Mesenchymal stem cell (in vitro differentiated cells and primary cell): ENCODE data around the gene MLLT11. TPM values are rescaled to one million over a fixed set of nuclear protein-coding genes. Genes with fewer than 3 reads are reported as not detected.

Source experiments
- DNase-seq: peaks from one replicate; pipeline ENCODE4 v3.0.0-alpha.2; 2013
- H2AFZ ChIP-seq: one replicate; pipeline ENCODE4 v1.6.1; 2013; ENCODE audit warnings: low read depth, mild to moderate bottlenecking, control low read depth, inconsistent platforms, low read length, moderate library complexity
- H2AK5ac ChIP-seq: 2 replicates; pipeline ENCODE4 v1.6.1; 2013; ENCODE audit warnings: low read length, moderate library complexity, mild to moderate bottlenecking, inconsistent platforms; ENCODE audit not compliant: severe bottlenecking
- H2BK120ac ChIP-seq: one replicate; pipeline ENCODE4 v1.6.1; 2013; ENCODE audit warnings: low read depth, mild to moderate bottlenecking, inconsistent platforms, low read length, moderate library complexity
- H2BK12ac ChIP-seq, 2 experiments: one replicate each; pipeline ENCODE4 v1.6.1; 2013; ENCODE audit warnings: inconsistent platforms in 2 of 2, low read length in 2 of 2, mild to moderate bottlenecking in 2 of 2, moderate library complexity in 2 of 2, control low read depth in 1 of 2
- H2BK15ac ChIP-seq: one replicate; pipeline ENCODE4 v1.6.1; 2013; ENCODE audit warnings: mild to moderate bottlenecking, low read depth, inconsistent platforms; ENCODE audit not compliant: poor library complexity, severe bottlenecking
- H2BK5ac ChIP-seq: 2 replicates; pipeline ENCODE4 v1.6.1; 2013; ENCODE audit warnings: low read depth, mild to moderate bottlenecking, low read length, control low read depth, inconsistent platforms; ENCODE audit not compliant: poor library complexity, severe bottlenecking
- H3K14ac ChIP-seq, 2 experiments: one replicate each; pipeline ENCODE4 v1.6.1; 2013; ENCODE audit warnings: inconsistent platforms in 2 of 2, low read length in 2 of 2, control low read depth in 1 of 2, mild to moderate bottlenecking in 1 of 2, moderate library complexity in 1 of 2
- H3K18ac ChIP-seq, 2 experiments: one replicate each; pipeline ENCODE4 v1.6.1; 2013; ENCODE audit warnings: inconsistent platforms in 2 of 2, low read length in 2 of 2, control low read depth in 1 of 2, low read depth in 1 of 2, mild to moderate bottlenecking in 1 of 2
- H3K23ac ChIP-seq, 2 experiments: one replicate each; pipeline ENCODE4 v1.6.1; 2013; ENCODE audit warnings: inconsistent platforms in 2 of 2, low read length in 2 of 2, mild to moderate bottlenecking in 2 of 2, moderate library complexity in 2 of 2, control low read depth in 1 of 2
- H3K27ac ChIP-seq: 2 replicates; pipeline ENCODE4 v1.5.1; 2013; ENCODE audit warnings: mild to moderate bottlenecking, moderate library complexity, low read length, control low read depth, inconsistent platforms; ENCODE audit not compliant: poor library complexity, severe bottlenecking
- H3K27me3 ChIP-seq, 2 experiments: 2 replicates each; pipeline versions ENCODE4 v1.6.1 to v1.7.0; 2013; ENCODE audit warnings: low read length in 2 of 2, mild to moderate bottlenecking in 2 of 2, moderate library complexity in 2 of 2, control low read depth in 1 of 2, inconsistent platforms in 1 of 2; ENCODE audit not compliant: control insufficient read depth in 1 of 2, insufficient read depth in 1 of 2
- H3K36me3 ChIP-seq, 2 experiments: 2 replicates each; pipeline versions ENCODE4 v1.6.1 to v1.7.0; 2013; ENCODE audit warnings: low read length in 2 of 2, control low read depth in 1 of 2, inconsistent platforms in 1 of 2, low read depth in 1 of 2, mild to moderate bottlenecking in 1 of 2; ENCODE audit not compliant: insufficient read depth in 2 of 2, control insufficient read depth in 1 of 2
- H3K4ac ChIP-seq, 2 experiments: one replicate each; pipeline ENCODE4 v1.6.1; 2013; ENCODE audit warnings: inconsistent platforms in 2 of 2, low read length in 2 of 2, mild to moderate bottlenecking in 2 of 2, moderate library complexity in 2 of 2, control low read depth in 1 of 2, low read depth in 1 of 2
- H3K4me1 ChIP-seq: 2 replicates; pipeline ENCODE4 v1.6.1; 2013; ENCODE audit warnings: low read depth, low read length, control low read depth; ENCODE audit not compliant: control insufficient read depth, insufficient read depth
- H3K4me2 ChIP-seq: 2 replicates; pipeline ENCODE4 v1.6.1; 2013; ENCODE audit warnings: low read length, mild to moderate bottlenecking, inconsistent platforms; ENCODE audit not compliant: poor library complexity, severe bottlenecking
- H3K4me3 ChIP-seq, 2 experiments: 2 replicates each; pipeline versions ENCODE4 v1.5.1 to v1.7.0; 2013; ENCODE audit warnings: low read length in 2 of 2, mild to moderate bottlenecking in 2 of 2, control low read depth in 1 of 2, low read depth in 1 of 2; ENCODE audit not compliant: insufficient read depth in 1 of 2
- H3K79me1 ChIP-seq: replicated peaks from 2 replicates; pipeline ENCODE4 v1.6.1; 2013; ENCODE audit warnings: mild to moderate bottlenecking, control low read depth, low read length, inconsistent platforms; ENCODE audit not compliant: poor library complexity, severe bottlenecking
- H3K9ac ChIP-seq: 2 replicates; pipeline ENCODE4 v1.7.0; 2013; ENCODE audit warnings: mild to moderate bottlenecking, low read length, moderate library complexity
- H3K9me3 ChIP-seq: 2 replicates; pipeline ENCODE4 v1.7.0; 2013; ENCODE audit warnings: mild to moderate bottlenecking, low read length; ENCODE audit not compliant: control insufficient read depth
- H4K8ac ChIP-seq: one replicate; pipeline ENCODE4 v1.6.1; 2013; ENCODE audit warnings: inconsistent platforms, mild to moderate bottlenecking, low read length, moderate library complexity
- H4K91ac ChIP-seq: one replicate; pipeline ENCODE4 v1.6.1; 2013; ENCODE audit warnings: mild to moderate bottlenecking, low read length, inconsistent platforms
- WGBS: methylation state at CpG from one replicate; pipeline ENCODE4 v1.1.7; 2013; ENCODE audit warnings: mixed read lengths; 5-methylcytosine and 5-hydroxymethylcytosine counted together
- small RNA-seq: library from polyadenylated mRNA; stranded (forward); fragments of <200 nt; extraction: miRNeasy Mini kit (QIAGEN cat#:217004); gene quantifications from one replicate; pipeline ENCODE3, GENCODE V24; 2013; ENCODE audit warnings: low read depth

Gene MLLT11

GRCh38 chr1:151106894-151107293 lies 46.7 kb downstream of the MLLT11 start:
- peak; percentile 48 for DNase-seq
- Histone ChIP-seq H3K9me3 (no peaks in the 10 kb centered on the region), H3K9ac (peak overlapping the region; percentile 61), H2AK5ac (no peak overlapping the region), H3K23ac (no peak overlapping the region), H3K4me2 (no peak overlapping the region), H3K18ac (no peak overlapping the region), H3K27ac (no peak overlapping the region), H3K27me3 (no peaks in the 10 kb centered on the region), H4K8ac (no peak overlapping the region), H2BK5ac (no peak overlapping the region), H2BK120ac (no peak overlapping the region), H3K36me3 (peaks cover 3 to 17% of the 10 kb centered on the region in 2 experiments), H3K4me3 (no peak overlapping the region), H2BK15ac (no peak overlapping the region), H3K4ac (no peak overlapping the region), H2AFZ (no peak overlapping the region), H4K91ac (no peak overlapping the region), H2BK12ac (no peak overlapping the region), H3K79me1 (no peaks in the 10 kb centered on the region), H3K14ac (no peak overlapping the region), H3K4me1 (no peaks in the 10 kb centered on the region)
- 65% methylated on average over 1 of the region's 2 CpGs for WGBS

- 98% methylated on average over 5 of the region's 5 CpGs for WGBS
- no peak for DNase-seq
Observed at GRCh38 chr1:151108331-151108730, 48.1 kb downstream of the MLLT11 start.

DNA sequence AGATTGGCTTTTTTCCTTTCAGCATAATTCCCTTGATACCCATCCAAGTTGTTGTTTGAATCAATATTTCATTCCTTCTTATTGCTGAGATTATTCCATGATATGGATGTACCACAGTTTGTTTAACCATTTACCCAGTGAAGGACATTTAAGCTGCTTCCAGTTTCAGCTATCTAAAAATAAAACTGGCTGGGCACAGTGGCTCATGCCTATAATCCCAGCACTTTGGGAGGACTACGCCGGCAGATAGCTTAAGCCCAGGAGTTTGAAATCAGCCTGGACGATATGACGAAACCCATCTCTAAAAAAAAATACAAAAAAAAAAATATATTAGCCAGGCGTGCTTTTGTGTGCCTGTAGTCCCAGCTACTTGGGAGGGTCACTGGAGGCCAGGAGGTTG lies 53.7 kb downstream of the MLLT11 start:
- no peak overlapping the region for H3K18ac ChIP-seq
- no peak overlapping the region for H3K9ac ChIP-seq
- no peaks in the 10 kb centered on the region for H3K4me1 ChIP-seq
- no peak overlapping the region for H2BK12ac ChIP-seq
- H3K4me2 ChIP-seq: no peak overlapping the region
- H2AFZ ChIP-seq: no peak overlapping the region
- H2AK5ac ChIP-seq: no peak overlapping the region
- H3K27me3 ChIP-seq: no peaks in the 10 kb centered on the region
- no peak overlapping the region for H3K14ac ChIP-seq
- no peaks in the 10 kb centered on the region for H3K79me1 ChIP-seq
- no peak for DNase-seq
- no peak overlapping the region for H2BK120ac ChIP-seq
- no peak overlapping the region for H4K8ac ChIP-seq
- H3K23ac ChIP-seq: no peak overlapping the region
- H3K36me3 ChIP-seq: peaks cover 0 to 19% of the 10 kb centered on the region in 2 experiments
- H2BK5ac ChIP-seq: no peak overlapping the region
- H3K9me3 ChIP-seq: no peaks in the 10 kb centered on the region
- WGBS: 100% methylated on average over 2 of the region's 5 CpGs
- H3K4ac ChIP-seq: no peak overlapping the region
- no peak overlapping the region for H3K4me3 ChIP-seq
- no peak overlapping the region for H2BK15ac ChIP-seq
- H3K27ac ChIP-seq: no peak overlapping the region
- H4K91ac ChIP-seq: no peak overlapping the region

More at GRCh38 chr1:151108331-151108730, 48.1 kb downstream of the MLLT11 start:
- H3K4ac ChIP-seq: no peak overlapping the region
- no peak overlapping the region for H2AFZ ChIP-seq
- no peaks in the 10 kb centered on the region for H3K4me1 ChIP-seq
- no peak overlapping the region for H2BK15ac ChIP-seq
- H3K9ac ChIP-seq: no peak overlapping the region
- H3K14ac ChIP-seq: no peak overlapping the region
- no peak overlapping the region for H3K27ac ChIP-seq
- no peak overlapping the region for H4K91ac ChIP-seq
- no peak overlapping the region for H2BK120ac ChIP-seq
- no peak overlapping the region for H2AK5ac ChIP-seq
- H3K79me1 ChIP-seq: no peaks in the 10 kb centered on the region
- no peak overlapping the region for H3K23ac ChIP-seq
- no peak overlapping the region for H3K18ac ChIP-seq
- no peaks in the 10 kb centered on the region for H3K27me3 ChIP-seq
- H2BK5ac ChIP-seq: no peak overlapping the region
- no peak overlapping the region for H3K4me3 ChIP-seq
- H3K4me2 ChIP-seq: no peak overlapping the region
- H3K9me3 ChIP-seq: no peaks in the 10 kb centered on the region
- H3K36me3 ChIP-seq: peaks cover 3 to 17% of the 10 kb centered on the region in 2 experiments
- H2BK12ac ChIP-seq: no peak overlapping the region
- no peak overlapping the region for H4K8ac ChIP-seq

Small RNAs within 50 kb of the gene (small RNA-seq; reads per million reads assigned to genes)
- not detected for gene RNU6-884P
